Prostate gland (tissue), 2 donors: ENCODE results near the gene BABAM2. TPM values are rescaled to one million over a fixed set of nuclear protein-coding genes. Genes with fewer than 3 reads are reported as not detected.

Experiments
- DNase-seq: peaks from one replicate; pipeline ENCODE4 v3.0.0-alpha.2; 2019; ENCODE audit warnings: low spot score
- H3K27ac ChIP-seq, 2 donors: fragments of 200-600 bp; sonication (generic); 2 replicates each; pipeline ENCODE4 v1.5.1; 2017 to 2019
- H3K27me3 ChIP-seq: fragments of 200-600 bp; sonication (generic); replicated peaks from 2 replicates; pipeline ENCODE4 v1.5.1; 2019; ENCODE audit not compliant: insufficient read depth
- H3K36me3 ChIP-seq, 2 donors: fragments of 200-600 bp; sonication (generic); 1 replicate in 1 of 2; 2 replicates in 1 of 2; pipeline versions ENCODE4 v1.5.1 to v1.8.1; 2017 to 2019
- H3K4me1 ChIP-seq: fragments of 200-600 bp; sonication (generic); replicated peaks from 2 replicates; pipeline ENCODE4 v1.5.1; 2019
- H3K4me3 ChIP-seq, 2 donors: fragments of 200-600 bp; sonication (generic); 2 replicates each; pipeline ENCODE4 v1.5.1; 2017 to 2019
- H3K9me3 ChIP-seq: fragments of 200-600 bp; sonication (generic); 2 replicates; pipeline ENCODE4 v1.5.1; 2017
- CTCF ChIP-seq, 4 experiments: fragments of 200-600 bp in 2 of 4; fragments of 450-650 bp in 2 of 4; sonication (generic) in 2 of 4; IDR thresholded peaks; 1 replicate in 3 of 4; 2 replicates in 1 of 4; pipeline ENCODE4 v1.5.1; 2016 to 2019; ENCODE audit warnings: antibody characterized with exemption in 4 of 4, mild to moderate bottlenecking in 2 of 4, moderate library complexity in 2 of 4
- POLR2A ChIP-seq: fragments of 450-650 bp; IDR thresholded peaks from one replicate; pipeline ENCODE4 v1.6.1; 2016; ENCODE audit warnings: antibody characterized with exemption, mild to moderate bottlenecking
- POLR2AphosphoS5 ChIP-seq: sonication (generic); formaldehyde crosslinking; IDR thresholded peaks from one replicate; pipeline ENCODE4 v1.6.1; 2017; ENCODE audit warnings: antibody characterized with exemption
- WGBS: methylation state at CpG from one replicate; pipeline ENCODE4 v1.1.5; 2018; 5-methylcytosine and 5-hydroxymethylcytosine counted together
- intact Hi-C: fragments of 100-400 bp; cut with DNase I; formaldehyde crosslinking; loops from one replicate; pipeline ENCODE4 v1.14.2; 2022
- total RNA-seq, 2 donors: library from RNA; depleted of rRNA; stranded (reverse); fragments of >200 nt; gene quantifications; one replicate each; pipeline ENCODE4 v1.1.0, GENCODE V29; 2016

BABAM2 gene
- total RNA-seq, 2 donors from 2014 or later, result 35.8 to 37.3 TPM

- intact Hi-C loops, result no loop called here
- H3K4me1 ChIP-seq, result peaks cover 6% of the 10 kb centered on the region
- H3K36me3 ChIP-seq, result no peaks in the 10 kb centered on the region
- no peaks in the 10 kb centered on the region for H3K9me3 ChIP-seq
- WGBS, result 51% methylated on average over 4 of the region's 4 CpGs
- H3K4me3 ChIP-seq, result no peak overlapping the region
- DNase-seq, result no peak
- no peak for TF ChIP-seq POLR2A
- no peak for TF ChIP-seq CTCF (IDR thresholded peaks at IDR 0.05)
- TF ChIP-seq POLR2AphosphoS5, result no peak
- H3K27me3 ChIP-seq, result no peaks in the 10 kb centered on the region
- peak overlapping the region; percentile 55 to 57 for H3K27ac ChIP-seq
These were observed 260.5 kb downstream of the BABAM2 start for GRCh38 chr2:28150994-28151393.

GRCh38 chr2:28152585-28153280 is 262.2 kb downstream of the BABAM2 start:
- H3K4me3 ChIP-seq, result no peak overlapping the region
- TF ChIP-seq POLR2A (no peak), CTCF (IDR thresholded peaks at IDR 0.05) (no peak), POLR2AphosphoS5 (no peak)
- no peak for DNase-seq
- H3K27me3 ChIP-seq, result no peaks in the 10 kb centered on the region
- 47% methylated on average over 3 of the region's 3 CpGs for WGBS
- no peaks in the 10 kb centered on the region for H3K9me3 ChIP-seq
- peaks cover 6% of the 10 kb centered on the region for H3K4me1 ChIP-seq
- H3K36me3 ChIP-seq, result no peaks in the 10 kb centered on the region
- intact Hi-C loops, result no loop called here
- peak overlapping the region in 1 of 2 donors; percentile 16 for H3K27ac ChIP-seq

DNA sequence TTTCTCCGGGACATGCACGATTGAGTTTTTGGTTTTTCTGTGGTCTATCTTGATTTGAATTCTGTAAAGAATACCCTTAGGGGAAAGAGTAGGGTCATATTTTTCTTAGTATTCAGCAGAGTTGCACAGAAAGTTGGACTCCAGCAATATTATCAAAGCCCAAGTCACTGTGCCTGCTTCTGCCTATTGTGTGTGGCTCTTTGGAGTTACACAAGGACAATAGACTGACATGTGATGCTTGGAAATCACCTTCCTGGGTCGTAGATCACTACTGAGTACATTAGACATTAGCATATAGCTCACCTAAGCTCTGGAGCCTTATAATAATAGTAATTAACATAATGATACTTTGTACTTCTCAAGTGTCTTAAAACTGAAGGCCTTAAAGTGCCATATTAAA is 263.3 kb downstream of the BABAM2 start:
- Histone ChIP-seq H3K27me3 (no peaks in the 10 kb centered on the region), H3K9me3 (no peaks in the 10 kb centered on the region), H3K4me1 (peaks cover 6% of the 10 kb centered on the region), H3K4me3 (no peak overlapping the region), H3K27ac (peak overlapping the region; percentile 5 to 16), H3K36me3 (no peaks in the 10 kb centered on the region)
- 77% methylated on average over 3 of the region's 3 CpGs for WGBS
- intact Hi-C loops, result no loop called here
- no peak for DNase-seq
- TF ChIP-seq CTCF (IDR thresholded peaks at IDR 0.05) (no peak), POLR2AphosphoS5 (no peak), POLR2A (no peak)

GRCh38 chr2:28155086-28155485 is 264.6 kb downstream of the BABAM2 start:
- 45% methylated on average over 4 of the region's 4 CpGs for whole genome bisulfite sequencing
- Histone ChIP-seq H3K27ac (peak overlapping the region; percentile 5 to 23), H3K9me3 (no peaks in the 10 kb centered on the region), H3K4me1 (peaks cover 5% of the 10 kb centered on the region), H3K36me3 (no peaks in the 10 kb centered on the region), H3K27me3 (no peaks in the 10 kb centered on the region), H3K4me3 (no peak overlapping the region)
- intact Hi-C loops, result no loop called here
- no peak for TF ChIP-seq POLR2AphosphoS5
- no peak for TF ChIP-seq POLR2A
- no peak for DNase-seq

DNA sequence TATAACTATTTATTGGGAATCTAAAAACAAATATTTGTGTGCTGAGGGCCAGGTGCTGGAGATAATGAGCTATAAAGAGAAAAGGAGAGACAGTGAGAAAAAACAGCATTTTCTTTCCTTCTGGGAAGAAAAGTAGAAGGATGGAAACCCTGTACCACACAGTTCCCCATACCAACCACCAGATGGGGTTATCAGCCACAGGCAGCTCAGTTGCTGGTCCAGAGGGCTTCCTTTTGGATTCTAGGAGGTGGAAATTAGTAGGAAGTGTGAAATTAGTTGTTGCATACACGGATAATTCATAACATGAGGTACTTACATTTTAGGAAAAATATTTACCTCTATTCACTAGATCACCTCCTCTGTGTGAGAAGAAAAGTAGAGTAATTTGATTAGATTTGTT is 265.1 kb downstream of the BABAM2 start:
- no peaks in the 10 kb centered on the region for H3K27me3 ChIP-seq
- no peaks in the 10 kb centered on the region for H3K9me3 ChIP-seq
- DNase-seq, result no peak
- peak overlapping the region in 1 of 2 donors; percentile 9 for H3K27ac ChIP-seq
- intact Hi-C loops, result no loop called here
- H3K36me3 ChIP-seq, result no peaks in the 10 kb centered on the region
- WGBS, result 61% methylated on average over 1 of the region's 1 CpG
- TF ChIP-seq POLR2AphosphoS5 (no peak), CTCF (IDR thresholded peaks at IDR 0.05) (peak in 3 of 4 experiments; percentile 39 to 41 (median 41))
- H3K4me1 ChIP-seq, result no peaks in the 10 kb centered on the region
- no peak overlapping the region for H3K4me3 ChIP-seq
